Thoracic aorta (tissue), 2 donors: ENCODE measurements around the gene CLDN5. TPM values are rescaled to one million over a fixed set of nuclear protein-coding genes. Genes with fewer than 3 reads are reported as not detected.

ENCODE experiments used
- ATAC-seq: fragments of 150-250 bp; one replicate; pipeline ENCODE4 v1.8.0; 2017; ENCODE audit warnings: low read depth; ENCODE audit not compliant: insufficient number of reproducible peaks, low FRiP score
- DNase-seq: peaks from one replicate; pipeline ENCODE4 v3.0.0-alpha.2; 2020; ENCODE audit warnings: low spot score
- H3K27ac ChIP-seq, 2 donors: fragments of 200-600 bp; sonication (generic); 1 replicate in 1 of 2; 2 replicates in 1 of 2; pipeline ENCODE4 v1.5.1; 2016; ENCODE audit warnings: mild to moderate bottlenecking in 2 of 2, moderate library complexity in 2 of 2
- H3K27me3 ChIP-seq: fragments of 200-600 bp; sonication (generic); replicated peaks from 2 replicates; pipeline ENCODE4 v1.6.0; 2016; ENCODE audit warnings: mild to moderate bottlenecking; ENCODE audit not compliant: insufficient read depth
- H3K36me3 ChIP-seq: fragments of 200-600 bp; sonication (generic); one replicate; pipeline ENCODE4 v1.5.1; 2016
- H3K4me1 ChIP-seq, 2 donors: fragments of 200-600 bp; sonication (generic); 1 replicate in 1 of 2; 2 replicates in 1 of 2; pipeline versions ENCODE4 v1.5.1 to v1.6.0; 2016; ENCODE audit warnings: low read depth in 2 of 2, mild to moderate bottlenecking in 1 of 2; ENCODE audit not compliant: control insufficient read depth in 1 of 2
- H3K4me3 ChIP-seq: fragments of 200-600 bp; sonication (generic); 2 replicates; pipeline ENCODE4 v1.5.1; 2016; ENCODE audit warnings: mild to moderate bottlenecking
- H3K9me3 ChIP-seq: fragments of 200-600 bp; sonication (generic); 2 replicates; pipeline ENCODE4 v1.5.1; 2016
- total RNA-seq, 2 donors: library from RNA; depleted of rRNA; stranded (reverse); fragments of >200 nt; gene quantifications; one replicate each; pipeline versions ENCODE4 v1.1.0 to v1.2.3, GENCODE V29; 2016
- TF ChIP-seq, protein P1 (sequence below): fragments of 200-600 bp; sonication (generic); IDR thresholded peaks from one replicate; pipeline ENCODE4 v1.5.1; 2019; ENCODE audit warnings: antibody characterized with exemption

The CLDN5 gene
- total RNA-seq, 2 donors from 2014 or later: 41.0 to 68.0 TPM

DNA sequence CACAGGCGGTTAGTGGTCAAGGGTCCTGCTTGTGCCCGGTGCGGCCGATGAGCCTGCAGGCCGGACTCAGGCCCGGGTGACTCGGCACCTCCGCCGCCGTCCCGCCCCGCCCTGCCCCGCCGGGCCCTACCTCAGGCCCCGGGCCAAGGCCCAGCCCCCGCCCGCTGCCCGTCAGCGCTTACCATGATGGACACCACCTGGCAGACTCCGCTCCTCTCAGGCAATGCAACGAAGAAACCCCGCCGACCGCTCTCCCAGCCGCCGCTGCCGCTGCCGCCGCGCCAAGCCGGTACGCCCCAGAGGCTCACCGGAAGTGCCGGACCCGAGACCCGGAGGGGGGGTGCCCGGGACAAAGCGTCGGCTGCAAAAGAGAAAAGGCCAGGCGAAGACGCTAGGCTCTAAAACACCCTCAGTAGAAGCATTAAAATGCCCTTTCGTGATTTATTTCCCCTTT is 45.3 kb downstream of the CLDN5 start, which contains the start of gene UFD1:
Gene UFD1, minus strand, starts transcription at position 293 of the 454 bp plus-strand sequence. Its CDS starts 108 bp downstream, at position 185.
- peak; percentile 81 for ATAC-seq
- peak within 1 kb of the TSS; percentile 90 for H3K4me3 ChIP-seq
- no peaks in the 10 kb centered on the region for H3K9me3 ChIP-seq
- H3K27me3 ChIP-seq: no peaks in the 10 kb centered on the region
- peaks cover 5% of the 10 kb centered on the region for H3K36me3 ChIP-seq
- H3K27ac ChIP-seq: peak within 1 kb of the TSS; percentile 97 to 98
- peaks cover 16 to 17% of the 10 kb centered on the region in 2 donors for H3K4me1 ChIP-seq
- DNase-seq: peak; percentile 52
- TF ChIP-seq, protein P1, sequence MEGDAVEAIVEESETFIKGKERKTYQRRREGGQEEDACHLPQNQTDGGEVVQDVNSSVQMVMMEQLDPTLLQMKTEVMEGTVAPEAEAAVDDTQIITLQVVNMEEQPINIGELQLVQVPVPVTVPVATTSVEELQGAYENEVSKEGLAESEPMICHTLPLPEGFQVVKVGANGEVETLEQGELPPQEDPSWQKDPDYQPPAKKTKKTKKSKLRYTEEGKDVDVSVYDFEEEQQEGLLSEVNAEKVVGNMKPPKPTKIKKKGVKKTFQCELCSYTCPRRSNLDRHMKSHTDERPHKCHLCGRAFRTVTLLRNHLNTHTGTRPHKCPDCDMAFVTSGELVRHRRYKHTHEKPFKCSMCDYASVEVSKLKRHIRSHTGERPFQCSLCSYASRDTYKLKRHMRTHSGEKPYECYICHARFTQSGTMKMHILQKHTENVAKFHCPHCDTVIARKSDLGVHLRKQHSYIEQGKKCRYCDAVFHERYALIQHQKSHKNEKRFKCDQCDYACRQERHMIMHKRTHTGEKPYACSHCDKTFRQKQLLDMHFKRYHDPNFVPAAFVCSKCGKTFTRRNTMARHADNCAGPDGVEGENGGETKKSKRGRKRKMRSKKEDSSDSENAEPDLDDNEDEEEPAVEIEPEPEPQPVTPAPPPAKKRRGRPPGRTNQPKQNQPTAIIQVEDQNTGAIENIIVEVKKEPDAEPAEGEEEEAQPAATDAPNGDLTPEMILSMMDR: no peak

DNA sequence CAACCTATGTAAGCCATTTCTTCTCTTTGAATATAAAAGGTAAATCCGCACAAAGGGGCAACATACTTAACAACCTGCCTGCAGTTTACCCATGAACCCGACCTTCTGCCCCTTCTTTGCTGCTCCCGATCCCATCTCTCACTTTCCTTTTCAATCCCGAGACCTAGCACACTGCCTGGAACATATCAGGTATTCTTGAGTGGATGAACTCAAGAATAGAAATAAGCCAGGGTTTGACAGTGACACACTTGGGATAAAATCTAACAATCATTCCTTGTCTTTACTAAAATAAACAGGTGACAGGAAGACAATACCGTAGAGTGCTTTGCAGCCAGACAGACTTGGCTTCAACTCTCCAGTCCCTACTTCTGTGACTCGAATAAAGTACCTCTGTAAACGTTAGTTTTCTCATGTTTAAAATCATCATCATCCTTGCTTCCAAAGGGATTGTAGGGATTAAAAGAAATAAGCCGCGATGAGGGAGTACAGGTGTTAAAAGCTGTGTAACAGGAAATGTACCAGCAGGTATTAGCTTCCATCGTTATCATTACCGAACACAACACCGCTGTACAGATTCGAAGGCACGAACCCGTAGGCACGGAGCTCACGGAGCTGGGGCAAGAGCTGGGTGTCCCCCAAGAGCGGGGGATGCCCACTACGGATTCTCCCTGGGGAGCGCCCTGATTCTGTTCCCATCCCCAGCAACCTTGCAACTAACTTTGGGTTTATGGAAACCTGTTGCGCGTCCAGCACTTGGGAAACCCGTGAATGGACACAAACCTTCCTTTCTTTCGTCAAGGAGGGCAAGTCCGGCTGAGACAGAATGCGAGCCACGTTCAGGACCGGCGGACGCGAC is 45.9 kb downstream of the CLDN5 start:
- ATAC-seq: no peak
- Histone ChIP-seq H3K9me3 (no peaks in the 10 kb centered on the region), H3K36me3 (peaks cover 12% of the 10 kb centered on the region), H3K4me3 (peak overlapping the region; percentile 90), H3K4me1 (peaks cover 16 to 17% of the 10 kb centered on the region in 2 donors), H3K27ac (peak overlapping the region; percentile 97 to 98), H3K27me3 (no peaks in the 10 kb centered on the region)
- TF ChIP-seq, protein P1: no peak
- no peak for DNase-seq

DNA sequence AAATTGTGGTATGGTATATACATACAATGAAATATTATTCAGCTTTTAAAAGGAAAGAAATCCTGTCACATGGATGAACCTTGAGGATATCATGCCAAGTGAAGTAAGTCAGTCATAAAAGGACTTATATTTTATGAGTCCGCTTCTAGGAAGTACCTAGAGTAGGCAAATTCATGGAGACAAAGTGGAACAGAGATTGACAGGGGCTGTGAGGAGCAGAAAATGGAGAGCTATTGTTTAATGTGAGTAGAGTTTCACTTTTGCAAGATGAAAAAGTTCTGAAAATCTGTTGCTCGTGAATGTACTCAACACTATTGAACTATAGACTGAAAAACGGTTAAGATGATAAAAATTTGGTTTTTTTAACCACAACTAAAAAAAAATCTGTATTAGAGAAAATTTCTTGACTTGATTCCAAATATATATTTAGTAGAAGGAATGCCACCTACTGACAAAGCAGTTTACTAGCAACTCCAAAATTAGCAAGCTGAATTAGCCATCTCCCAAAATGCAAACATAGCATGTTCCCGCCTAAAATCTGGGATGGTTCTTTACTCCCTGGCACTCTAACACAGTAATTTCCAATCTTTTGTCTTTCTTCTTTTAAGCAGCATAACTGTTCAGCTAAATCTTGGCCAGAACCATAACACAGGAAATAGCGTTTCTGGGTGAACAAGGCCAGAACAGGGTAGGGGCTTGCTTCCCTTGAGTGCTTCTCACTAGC is 46.7 kb downstream of the CLDN5 start:
- no peak for ATAC-seq
- Histone ChIP-seq H3K4me1 (peaks cover 16 to 17% of the 10 kb centered on the region in 2 donors), H3K4me3 (peak overlapping the region; percentile 90), H3K36me3 (peaks cover 19% of the 10 kb centered on the region), H3K9me3 (no peaks in the 10 kb centered on the region), H3K27me3 (no peaks in the 10 kb centered on the region), H3K27ac (peak overlapping the region in 1 of 2 donors; percentile 97)
- TF ChIP-seq, protein P1: no peak
- DNase-seq: no peak

DNA sequence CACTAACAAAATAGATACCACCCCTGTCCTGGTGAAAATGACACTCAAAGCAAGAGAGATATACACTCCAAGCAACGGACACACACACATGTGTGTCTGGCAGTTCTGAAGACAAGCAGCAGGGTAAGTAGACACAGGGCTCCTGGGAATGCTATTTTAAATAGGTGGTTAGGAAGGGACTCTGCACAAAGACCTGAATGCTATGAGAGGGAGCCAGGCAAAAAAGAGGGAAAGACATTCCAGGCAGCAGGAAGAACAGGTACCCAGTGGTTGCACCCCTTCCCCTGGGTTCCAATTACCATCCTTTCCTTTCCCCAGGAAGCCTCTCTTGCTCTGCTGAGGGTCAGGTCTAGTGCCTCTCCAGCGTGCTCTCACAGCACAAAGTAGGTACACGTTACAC is 48.2 kb downstream of the CLDN5 start:
- no peak overlapping the region for H3K4me3 ChIP-seq
- ATAC-seq (no peak), DNase-seq (no peak)
- no peaks in the 10 kb centered on the region for H3K9me3 ChIP-seq
- peaks cover 27% of the 10 kb centered on the region for H3K36me3 ChIP-seq
- no peaks in the 10 kb centered on the region for H3K27me3 ChIP-seq
- TF ChIP-seq, protein P1: no peak
- H3K27ac ChIP-seq: no peak overlapping the region
- H3K4me1 ChIP-seq: peaks cover 16 to 17% of the 10 kb centered on the region in 2 donors

DNA sequence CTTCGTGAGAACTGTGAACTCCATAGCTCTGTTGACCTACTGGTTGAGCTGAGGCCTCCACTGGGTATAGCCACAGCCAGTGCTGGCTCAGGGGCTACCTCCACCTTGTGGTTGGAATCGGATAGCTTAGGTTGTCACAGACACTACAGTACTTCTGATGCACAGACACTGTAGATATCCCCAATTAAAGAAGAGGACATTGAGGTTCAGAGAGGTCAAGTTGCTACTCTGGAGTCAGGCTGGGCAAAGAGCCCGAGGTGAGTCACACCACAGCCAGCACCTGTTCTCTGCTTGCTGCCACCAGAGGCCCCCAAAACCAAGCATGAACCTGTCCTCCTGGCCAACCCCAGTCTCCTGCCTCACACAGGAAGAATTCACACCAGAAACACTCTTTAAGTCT is 50.6 kb downstream of the CLDN5 start:
- no peaks in the 10 kb centered on the region for H3K9me3 ChIP-seq
- DNase-seq (no peak), ATAC-seq (no peak)
- TF ChIP-seq, protein P1: no peak
- H3K4me3 ChIP-seq: no peak overlapping the region
- H3K4me1 ChIP-seq: peaks cover 12% of the 10 kb centered on the region in 2 donors
- H3K27ac ChIP-seq: no peak overlapping the region
- H3K36me3 ChIP-seq: peaks cover 51% of the 10 kb centered on the region
- no peaks in the 10 kb centered on the region for H3K27me3 ChIP-seq
